ENCODE results near the gene PPP2R2C. TPM values are rescaled to one million over a fixed set of nuclear protein-coding genes. Genes with fewer than 3 reads are reported as not detected.

PPP2R2C gene
- polyA plus RNA-seq, 3 donors from 2014 or later, result not detected

DNA sequence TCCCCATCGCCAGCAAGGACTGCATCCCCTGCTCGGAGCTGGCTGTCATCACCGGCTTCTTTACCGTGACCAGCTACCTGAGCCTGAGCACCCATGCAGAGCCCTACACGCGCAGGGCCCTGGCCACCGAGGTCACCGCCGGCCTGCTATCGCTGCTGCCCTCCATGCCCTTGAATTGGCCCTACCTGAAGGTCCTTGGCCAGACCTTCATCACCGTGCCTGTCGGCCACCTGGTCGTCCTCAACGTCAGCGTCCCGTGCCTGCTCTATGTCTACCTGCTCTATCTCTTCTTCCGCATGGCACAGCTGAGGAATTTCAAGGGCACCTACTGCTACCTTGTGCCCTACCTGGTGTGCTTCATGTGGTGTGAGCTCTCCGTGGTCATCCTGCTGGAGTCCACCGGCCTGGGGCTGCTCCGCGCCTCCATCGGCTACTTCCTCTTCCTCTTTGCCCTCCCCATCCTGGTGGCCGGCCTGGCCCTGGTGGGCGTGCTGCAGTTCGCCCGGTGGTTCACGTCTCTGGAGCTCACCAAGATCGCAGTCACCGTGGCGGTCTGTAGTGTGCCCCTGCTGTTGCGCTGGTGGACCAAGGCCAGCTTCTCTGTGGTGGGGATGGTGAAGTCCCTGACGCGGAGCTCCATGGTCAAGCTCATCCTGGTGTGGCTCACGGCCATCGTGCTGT, 171.2 kb downstream of the PPP2R2C start:
- Mint-ChIP-seq H3K27me3 (ENCODE audit: low read depth in 3 of 3) (peaks cover 2 to 3% (median 2%) of the 10 kb centered on the region in 3 donors), H3K4me1 (peaks cover 9 to 11% of the 10 kb centered on the region in 2 donors), H3K9me3 (no peaks in the 10 kb centered on the region), H3K4me3 (no peak overlapping the region), H3K27ac (no peak overlapping the region), H3K36me3 (peaks cover 0 to 17% (median 11%) of the 10 kb centered on the region in 3 donors)
- no peak for DNase-seq

DNA sequence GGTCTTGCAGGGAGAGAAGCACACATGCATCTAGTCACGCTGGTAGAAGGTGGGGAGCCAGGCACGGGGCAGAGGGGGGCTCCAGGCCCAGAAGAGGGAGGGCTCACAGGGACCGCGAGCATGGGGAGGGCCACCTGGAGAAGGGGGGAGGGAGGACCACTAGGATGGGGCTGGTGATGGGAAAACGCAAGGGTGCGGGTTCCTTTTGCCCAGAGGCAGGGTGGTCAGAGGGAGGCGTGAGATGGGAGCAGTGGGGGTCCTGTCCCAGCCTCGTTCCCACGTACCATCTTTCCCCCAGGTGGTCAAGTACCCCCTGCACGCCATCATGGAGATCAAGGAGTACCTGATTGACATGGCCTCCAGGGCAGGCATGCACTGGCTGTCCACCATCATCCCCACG, 172.1 kb downstream of the PPP2R2C start:
- H3K27me3 Mint-ChIP-seq (ENCODE audit: low read depth in 3 of 3), result peaks cover 0 to 2% (median 1%) of the 10 kb centered on the region in 3 donors
- peaks cover 0 to 17% (median 11%) of the 10 kb centered on the region in 3 donors for H3K36me3 Mint-ChIP-seq
- no peak overlapping the region for H3K4me3 Mint-ChIP-seq
- H3K9me3 Mint-ChIP-seq, result no peaks in the 10 kb centered on the region
- no peak for DNase-seq
- H3K27ac Mint-ChIP-seq, result no peak overlapping the region
- peaks cover 9 to 11% of the 10 kb centered on the region in 2 donors for H3K4me1 Mint-ChIP-seq

- H3K36me3 Mint-ChIP-seq, result peaks cover 0 to 17% (median 11%) of the 10 kb centered on the region in 3 donors
- peaks cover 9 to 11% of the 10 kb centered on the region in 2 donors for H3K4me1 Mint-ChIP-seq
- no peak for DNase-seq
- H3K4me3 Mint-ChIP-seq, result no peak overlapping the region
- peaks cover 0 to 2% (median 1%) of the 10 kb centered on the region in 3 donors for H3K27me3 Mint-ChIP-seq (ENCODE audit: low read depth in 3 of 3)
- H3K27ac Mint-ChIP-seq, result no peak overlapping the region
- H3K9me3 Mint-ChIP-seq, result no peaks in the 10 kb centered on the region
Measured at GRCh38 chr4:6299875-6300274, 172.5 kb downstream of the PPP2R2C start.

- Mint-ChIP-seq H3K4me3 (no peak overlapping the region), H3K9me3 (no peaks in the 10 kb centered on the region), H3K27ac (no peak overlapping the region), H3K4me1 (peaks cover 4 to 5% of the 10 kb centered on the region in 2 donors), H3K36me3 (peaks cover 0 to 22% (median 17%) of the 10 kb centered on the region in 3 donors), H3K27me3 (ENCODE audit: low read depth in 3 of 3) (peaks cover 0 to 2% (median 0%) of the 10 kb centered on the region in 3 donors)
- no peak for DNase-seq
Measured at GRCh38 chr4:6298852-6299251, 173.6 kb downstream of the PPP2R2C start.

DNA sequence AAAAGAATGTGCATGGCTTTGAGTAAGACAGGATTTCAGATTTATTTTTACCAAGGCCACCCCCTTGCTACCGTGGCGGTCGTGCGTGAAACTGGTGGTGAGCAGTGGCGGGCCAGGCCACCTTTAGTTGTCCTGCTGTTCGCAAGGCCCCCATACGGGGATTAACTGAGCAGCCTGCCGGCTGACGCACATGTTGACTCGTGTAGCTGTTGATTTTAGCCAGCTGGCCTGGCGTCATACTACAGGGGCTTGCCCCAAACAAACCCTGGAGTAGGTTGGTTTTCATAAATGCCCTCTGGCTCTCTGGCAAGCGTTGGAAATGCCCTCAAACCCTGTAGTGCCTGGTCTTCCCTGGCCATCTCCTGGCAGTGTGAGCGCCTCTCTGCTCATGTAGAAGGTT, 174.4 kb downstream of the PPP2R2C start:
- peaks cover 0 to 2% (median 0%) of the 10 kb centered on the region in 3 donors for H3K27me3 Mint-ChIP-seq (ENCODE audit: low read depth in 3 of 3)
- peaks cover 0 to 25% (median 19%) of the 10 kb centered on the region in 3 donors for H3K36me3 Mint-ChIP-seq
- peaks cover 0 to 2% of the 10 kb centered on the region in 2 donors for H3K4me1 Mint-ChIP-seq
- no peaks in the 10 kb centered on the region for H3K9me3 Mint-ChIP-seq
- DNase-seq, result no peak
- no peak overlapping the region for H3K4me3 Mint-ChIP-seq
- no peak overlapping the region for H3K27ac Mint-ChIP-seq

- H3K9me3 Mint-ChIP-seq, result no peaks in the 10 kb centered on the region
- H3K27me3 Mint-ChIP-seq (ENCODE audit: low read depth in 3 of 3), result no peaks in the 10 kb centered on the region
- peaks cover 0 to 19% (median 19%) of the 10 kb centered on the region in 3 donors for H3K36me3 Mint-ChIP-seq
Measured at GRCh38 chr4:6297266-6297815, 175.1 kb downstream of the PPP2R2C start.

GRCh38 chr4:6296026-6296425, 176.4 kb downstream of the PPP2R2C start:
- Mint-ChIP-seq H3K9me3 (no peaks in the 10 kb centered on the region), H3K4me3 (no peak overlapping the region), H3K27ac (no peak overlapping the region), H3K27me3 (ENCODE audit: low read depth in 3 of 3) (no peaks in the 10 kb centered on the region), H3K36me3 (peaks cover 0 to 13% (median 10%) of the 10 kb centered on the region in 3 donors), H3K4me1 (no peaks in the 10 kb centered on the region)
- no peak for DNase-seq

More at GRCh38 chr4:6297266-6297815, 175.1 kb downstream of the PPP2R2C start:
- Mint-ChIP-seq H3K27ac (no peak overlapping the region), H3K4me3 (no peak overlapping the region), H3K4me1 (no peaks in the 10 kb centered on the region)
- no peak for DNase-seq

DNA sequence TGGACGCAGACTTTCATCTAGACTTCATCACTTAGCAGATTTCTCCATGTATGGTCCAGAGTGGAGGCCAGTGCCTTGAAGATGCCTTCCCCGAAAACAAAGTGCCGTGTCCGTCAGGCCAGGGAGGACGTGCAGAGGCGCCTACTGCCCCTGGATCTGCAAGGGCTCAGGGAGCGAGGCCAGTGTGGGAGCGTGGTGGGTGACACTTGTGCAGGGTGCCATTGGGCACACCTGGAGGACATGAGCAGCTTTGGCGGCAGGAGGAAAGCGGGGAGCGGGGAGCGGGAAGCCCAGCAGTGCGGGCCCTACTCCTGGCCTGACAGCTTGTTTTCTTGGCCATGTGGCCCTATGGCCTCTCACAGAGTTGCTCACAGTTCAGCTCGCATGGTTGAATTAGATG, 176.9 kb downstream of the PPP2R2C start:
- Mint-ChIP-seq H3K36me3 (peaks cover 0 to 8% (median 8%) of the 10 kb centered on the region in 3 donors), H3K9me3 (no peaks in the 10 kb centered on the region), H3K27me3 (ENCODE audit: low read depth in 3 of 3) (no peaks in the 10 kb centered on the region), H3K4me1 (no peaks in the 10 kb centered on the region), H3K27ac (no peak overlapping the region), H3K4me3 (no peak overlapping the region)
- DNase-seq, result no peak

DNA sequence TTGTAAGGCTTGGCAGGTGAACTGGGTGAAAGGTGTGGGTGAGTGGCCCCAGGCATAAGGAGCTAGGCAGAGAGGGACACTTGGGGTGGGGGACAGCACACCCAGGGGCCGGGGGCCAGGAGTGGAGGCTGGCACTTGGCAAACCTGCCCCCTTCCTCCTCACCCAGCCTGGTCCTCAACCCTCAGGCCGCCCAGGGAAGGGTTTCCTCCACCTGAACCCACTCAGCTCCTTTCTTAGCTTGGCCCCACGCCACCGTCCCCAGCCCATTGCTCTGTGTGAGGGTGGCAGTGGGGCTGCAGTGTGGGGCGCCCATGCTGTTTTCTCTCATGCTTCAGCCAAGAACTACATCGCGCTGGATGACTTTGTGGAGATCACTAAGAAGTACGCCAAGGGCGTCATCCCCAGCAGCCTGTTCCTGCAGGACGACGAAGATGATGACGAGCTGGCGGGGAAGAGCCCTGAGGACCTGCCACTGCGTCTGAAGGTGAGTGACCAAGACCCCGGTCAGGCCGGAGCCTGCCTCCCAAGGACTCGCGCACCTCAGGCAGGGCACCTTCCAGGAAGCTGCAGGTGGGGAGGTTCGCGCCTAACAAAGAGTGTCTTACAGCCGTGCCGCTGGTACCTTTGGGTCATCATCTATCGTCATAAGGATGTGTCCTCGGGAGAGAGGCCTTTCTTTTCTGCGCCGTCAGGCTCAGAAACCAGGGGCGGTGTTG, 177.6 kb downstream of the PPP2R2C start:
- Mint-ChIP-seq H3K27me3 (ENCODE audit: low read depth in 3 of 3) (no peaks in the 10 kb centered on the region), H3K4me3 (no peak overlapping the region), H3K9me3 (no peaks in the 10 kb centered on the region), H3K36me3 (peaks cover 0 to 8% (median 8%) of the 10 kb centered on the region in 3 donors), H3K4me1 (no peaks in the 10 kb centered on the region), H3K27ac (no peak overlapping the region)
- DNase-seq, result no peak

- H3K36me3 Mint-ChIP-seq, result peaks cover under 1 to 15% (median 9%) of the 10 kb centered on the region in 3 donors
- no peak overlapping the region for H3K27ac Mint-ChIP-seq
- no peaks in the 10 kb centered on the region for H3K9me3 Mint-ChIP-seq
- no peaks in the 10 kb centered on the region for H3K27me3 Mint-ChIP-seq (ENCODE audit: low read depth in 3 of 3)
- no peak overlapping the region for H3K4me3 Mint-ChIP-seq
- DNase-seq, result no peak
- no peaks in the 10 kb centered on the region for H3K4me1 Mint-ChIP-seq
Measured at GRCh38 chr4:6293661-6294060, 178.8 kb downstream of the PPP2R2C start.

GRCh38 chr4:6293097-6293445, 179.3 kb downstream of the PPP2R2C start:
- H3K9me3 Mint-ChIP-seq, result no peaks in the 10 kb centered on the region
- H3K4me1 Mint-ChIP-seq, result no peaks in the 10 kb centered on the region
- DNase-seq, result no peak
- no peaks in the 10 kb centered on the region for H3K27me3 Mint-ChIP-seq (ENCODE audit: low read depth in 3 of 3)
- peaks cover 5 to 15% (median 11%) of the 10 kb centered on the region in 3 donors for H3K36me3 Mint-ChIP-seq
- no peak overlapping the region for H3K4me3 Mint-ChIP-seq
- no peak overlapping the region for H3K27ac Mint-ChIP-seq

GRCh38 chr4:6292376-6293096, 179.9 kb downstream of the PPP2R2C start:
- no peak for DNase-seq
- H3K4me3 Mint-ChIP-seq, result no peak overlapping the region
- no peak overlapping the region for H3K27ac Mint-ChIP-seq
- no peaks in the 10 kb centered on the region for H3K27me3 Mint-ChIP-seq (ENCODE audit: low read depth in 3 of 3)
- H3K4me1 Mint-ChIP-seq, result no peaks in the 10 kb centered on the region
- H3K36me3 Mint-ChIP-seq, result peaks cover 5 to 15% (median 11%) of the 10 kb centered on the region in 3 donors
- H3K9me3 Mint-ChIP-seq, result no peaks in the 10 kb centered on the region

DNA sequence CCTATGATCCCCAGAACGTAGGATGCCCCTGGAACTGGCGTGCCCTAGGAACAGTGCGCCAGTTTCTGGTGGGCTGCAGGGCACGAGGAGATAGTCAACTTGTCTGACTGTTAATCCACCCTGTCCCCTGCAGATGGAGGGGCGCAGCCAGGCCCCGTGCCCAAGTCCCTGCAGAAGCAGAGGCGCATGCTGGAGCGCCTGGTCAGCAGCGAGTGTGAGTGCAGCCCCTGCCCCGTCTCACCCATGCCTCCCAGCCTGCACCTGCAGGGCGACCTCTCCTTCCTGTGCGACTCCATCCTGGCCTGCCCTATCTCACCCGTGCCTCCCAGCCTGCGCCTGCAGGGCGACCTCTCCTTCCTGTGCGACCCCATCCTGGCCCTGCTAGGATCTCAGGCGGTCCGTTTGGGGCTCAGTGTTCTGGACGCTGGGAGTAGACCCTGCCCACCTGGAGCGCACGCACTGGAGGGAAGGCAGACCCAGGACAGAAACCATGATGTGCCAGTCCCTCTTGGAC, 180.6 kb downstream of the PPP2R2C start:
- DNase-seq, result no peak
- no peaks in the 10 kb centered on the region for H3K9me3 Mint-ChIP-seq
- no peaks in the 10 kb centered on the region for H3K27me3 Mint-ChIP-seq (ENCODE audit: low read depth in 3 of 3)
- no peak overlapping the region for H3K27ac Mint-ChIP-seq
- no peak overlapping the region for H3K4me3 Mint-ChIP-seq
- H3K36me3 Mint-ChIP-seq, result peaks cover 5 to 15% (median 11%) of the 10 kb centered on the region in 3 donors
- no peaks in the 10 kb centered on the region for H3K4me1 Mint-ChIP-seq
